ENCODE data around the gene DUOXA1. TPM values are rescaled to one million over a fixed set of nuclear protein-coding genes. Genes with fewer than 3 reads are reported as not detected.

DUOXA1 gene
- polyA plus RNA-seq, 6 donors from 2014 or later, result not detected

DNA sequence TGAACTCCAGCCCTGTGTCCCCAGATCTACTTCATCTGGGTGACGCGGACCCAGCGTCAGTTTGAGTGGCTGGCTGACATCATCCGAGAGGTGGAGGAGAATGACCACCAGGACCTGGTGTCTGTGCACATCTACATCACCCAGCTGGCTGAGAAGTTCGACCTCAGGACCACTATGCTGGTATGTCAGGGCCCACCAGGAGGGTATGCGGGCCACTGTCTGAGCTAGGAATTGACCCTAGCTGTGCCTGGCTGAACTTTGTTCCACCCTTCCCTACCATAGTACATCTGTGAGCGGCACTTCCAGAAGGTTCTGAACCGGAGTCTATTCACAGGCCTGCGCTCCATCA is 33.8 kb upstream of the DUOXA1 start:
- Mint-ChIP-seq H3K9me3 (no peaks in the 10 kb centered on the region), H3K4me1 (peaks cover 29 to 49% (median 31%) of the 10 kb centered on the region in 3 donors), H3K27ac (peak overlapping the region in 1 of 6 donors; percentile 62), H3K27me3 (no peaks in the 10 kb centered on the region), H3K4me3 (peak overlapping the region in 1 of 8 donors; percentile 44), H3K36me3 (no peaks in the 10 kb centered on the region)
- DNase-seq, result no peak
- no peak for ATAC-seq (ENCODE audit: low read depth in 2 of 2)

DNA sequence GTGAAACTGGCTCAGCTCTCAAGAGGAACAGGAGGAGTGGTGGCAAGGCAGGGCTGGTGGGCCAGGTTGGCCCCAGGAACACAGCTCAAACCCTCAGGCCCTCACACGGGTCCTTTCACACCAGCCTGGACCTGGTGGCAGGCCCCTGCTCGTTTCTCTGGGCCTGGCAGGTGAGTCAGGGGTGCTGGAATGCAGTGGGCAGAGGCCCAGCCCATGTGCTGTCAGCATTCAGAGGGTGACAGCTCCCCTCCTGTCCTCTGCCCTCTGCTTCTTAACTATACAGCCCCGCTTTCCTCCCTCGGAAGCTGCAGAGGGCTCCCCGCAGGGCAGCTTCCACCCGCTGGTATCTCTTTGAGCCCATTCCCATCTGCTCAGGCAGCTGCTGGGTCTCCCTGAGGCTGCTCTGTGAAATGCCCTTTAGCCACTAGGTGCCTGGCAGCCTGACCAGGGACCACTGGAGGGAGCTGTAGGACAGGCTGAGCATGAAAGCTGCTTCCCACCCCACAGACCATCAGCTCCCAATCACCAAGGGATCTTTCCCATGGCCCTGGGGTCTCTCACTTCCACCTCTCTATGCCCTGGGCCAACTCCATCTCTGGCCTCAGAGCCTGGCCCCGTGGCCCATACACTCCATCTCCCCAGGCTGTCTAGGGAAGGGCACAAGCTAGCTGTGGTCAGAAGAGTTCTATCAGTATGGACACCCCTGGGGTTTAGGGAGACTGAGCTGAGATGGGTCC is 33.3 kb upstream of the DUOXA1 start:
- Mint-ChIP-seq H3K4me3 (peak overlapping the region in 2 of 8 donors; percentile 44 to 56), H3K27ac (peak overlapping the region in 3 of 6 donors; percentile 41 to 89 (median 83)), H3K27me3 (no peaks in the 10 kb centered on the region), H3K9me3 (no peaks in the 10 kb centered on the region), H3K4me1 (peaks cover 29 to 45% (median 29%) of the 10 kb centered on the region in 3 donors), H3K36me3 (no peaks in the 10 kb centered on the region)
- peak; percentile 56 for DNase-seq
- ATAC-seq (ENCODE audit: low read depth in 2 of 2), result peak in 1 of 2 donors; percentile 13

DNA sequence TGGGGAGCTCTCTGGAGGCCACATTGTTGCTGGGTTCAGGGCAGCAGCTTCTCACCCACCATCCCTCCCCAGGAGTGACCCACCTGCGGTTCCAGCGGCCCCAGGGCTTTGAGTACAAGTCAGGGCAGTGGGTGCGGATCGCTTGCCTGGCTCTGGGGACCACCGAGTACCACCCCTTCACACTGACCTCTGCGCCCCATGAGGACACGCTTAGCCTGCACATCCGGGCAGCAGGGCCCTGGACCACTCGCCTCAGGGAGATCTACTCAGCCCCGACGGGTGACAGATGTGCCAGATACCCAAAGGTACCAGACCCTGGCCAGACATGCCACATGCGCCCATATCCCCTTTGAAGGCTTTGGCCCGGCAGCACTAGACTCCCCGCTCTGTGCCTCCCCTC is 32.0 kb upstream of the DUOXA1 start:
- Mint-ChIP-seq H3K9me3 (no peaks in the 10 kb centered on the region), H3K4me3 (no peak overlapping the region), H3K36me3 (no peaks in the 10 kb centered on the region), H3K4me1 (peaks cover 27 to 40% (median 29%) of the 10 kb centered on the region in 3 donors), H3K27ac (no peak overlapping the region), H3K27me3 (no peaks in the 10 kb centered on the region)
- ATAC-seq (ENCODE audit: low read depth in 2 of 2) (no peak), DNase-seq (no peak)

DNA sequence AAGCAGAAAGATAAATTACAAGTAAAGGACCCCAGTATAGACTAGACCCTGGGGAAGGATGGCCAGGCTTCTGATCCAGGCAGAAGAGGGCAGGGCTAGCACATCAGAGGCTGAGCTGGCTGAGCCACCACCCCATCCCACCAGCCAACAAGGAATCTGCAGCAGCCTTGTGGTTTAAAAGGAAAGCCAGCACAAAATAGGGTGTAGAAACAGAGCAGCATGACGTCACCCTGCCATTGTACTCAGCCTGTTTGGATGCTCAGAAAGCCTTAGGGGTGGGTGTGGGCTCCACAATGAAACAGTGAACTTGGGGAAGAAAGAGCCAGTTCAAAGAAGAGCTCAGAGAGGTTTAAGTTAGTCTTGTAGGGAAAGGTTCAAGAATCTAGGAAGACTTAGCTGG is 28.3 kb upstream of the DUOXA1 start:
- Mint-ChIP-seq H3K27ac (peak overlapping the region in 1 of 6 donors; percentile 8), H3K9me3 (no peaks in the 10 kb centered on the region), H3K4me1 (peaks cover 5 to 19% (median 13%) of the 10 kb centered on the region in 3 donors), H3K27me3 (no peaks in the 10 kb centered on the region), H3K4me3 (no peak overlapping the region), H3K36me3 (no peaks in the 10 kb centered on the region)
- no peak for DNase-seq
- ATAC-seq (ENCODE audit: low read depth in 2 of 2), result no peak

DNA sequence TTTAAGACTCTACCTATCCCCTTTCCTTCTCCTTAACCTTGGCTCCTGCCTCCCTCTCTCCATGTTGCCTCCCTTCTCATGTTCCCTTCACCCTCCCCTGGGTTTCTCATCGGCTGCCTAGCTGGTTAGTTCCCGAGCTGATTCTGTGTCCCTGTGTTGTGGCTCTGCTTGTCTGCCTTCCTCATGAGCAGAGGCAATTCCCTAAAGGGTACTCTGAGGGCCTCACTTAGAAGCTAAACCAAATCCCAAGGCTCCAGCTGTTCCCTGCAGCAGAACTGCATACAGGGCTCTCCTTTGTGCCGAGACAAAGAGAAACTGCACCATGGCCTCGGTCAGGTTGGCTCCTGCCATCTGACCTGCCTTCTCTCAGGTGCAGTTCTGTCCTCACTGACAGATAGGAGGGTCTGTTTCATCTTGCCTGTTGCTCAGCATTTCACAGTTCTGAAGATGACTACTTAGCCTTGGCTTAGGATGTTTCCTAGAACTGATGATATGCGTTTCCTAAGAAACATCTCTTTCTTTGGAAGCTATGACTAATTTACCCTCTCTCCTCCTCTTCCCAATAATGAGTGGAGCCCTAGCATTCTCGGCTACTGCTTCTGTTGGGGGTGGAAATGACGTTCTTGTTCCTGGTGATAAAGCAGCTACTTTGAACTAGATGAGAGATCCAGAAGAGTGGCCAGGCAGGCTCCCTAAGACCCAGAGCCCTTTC is 27.2 kb upstream of the DUOXA1 start:
- H3K27ac Mint-ChIP-seq, result peak overlapping the region in 1 of 6 donors; percentile 89

DNA sequence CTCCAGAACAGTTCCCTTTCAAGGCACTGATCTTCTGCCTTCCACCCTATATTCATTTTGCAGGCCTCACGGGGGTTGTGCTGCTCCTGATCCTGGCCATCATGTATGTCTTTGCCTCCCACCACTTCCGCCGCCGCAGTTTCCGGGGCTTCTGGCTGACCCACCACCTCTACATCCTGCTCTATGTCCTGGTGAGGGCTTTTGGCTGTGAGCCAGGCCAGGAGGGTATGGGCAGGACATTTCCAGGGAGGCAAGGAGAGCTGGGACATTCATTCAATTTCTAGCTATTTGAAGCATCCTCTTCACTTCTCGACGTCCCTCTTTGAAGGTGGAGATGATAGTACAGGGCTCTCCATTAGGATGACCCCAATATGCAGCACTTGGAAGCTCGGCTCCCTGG is 26.1 kb upstream of the DUOXA1 start:
- Mint-ChIP-seq H3K9me3 (no peaks in the 10 kb centered on the region), H3K27ac (no peak overlapping the region), H3K4me1 (peaks cover 0 to 16% (median 9%) of the 10 kb centered on the region in 3 donors), H3K27me3 (no peaks in the 10 kb centered on the region), H3K36me3 (peaks cover 0 to 7% of the 10 kb centered on the region in 2 donors), H3K4me3 (peak overlapping the region in 1 of 8 donors; percentile 4)
- ATAC-seq (ENCODE audit: low read depth in 2 of 2) (no peak), DNase-seq (no peak)

More for the DNA sequence above, 27.2 kb upstream of the DUOXA1 start:
- peaks cover 0 to 7% of the 10 kb centered on the region in 2 donors for H3K36me3 Mint-ChIP-seq
- H3K4me1 Mint-ChIP-seq, result peaks cover under 1 to 17% (median 9%) of the 10 kb centered on the region in 3 donors
- H3K27me3 Mint-ChIP-seq, result no peaks in the 10 kb centered on the region
- ATAC-seq (ENCODE audit: low read depth in 2 of 2) (no peak), DNase-seq (no peak)
- H3K9me3 Mint-ChIP-seq, result no peaks in the 10 kb centered on the region
- H3K4me3 Mint-ChIP-seq, result no peak overlapping the region

DNA sequence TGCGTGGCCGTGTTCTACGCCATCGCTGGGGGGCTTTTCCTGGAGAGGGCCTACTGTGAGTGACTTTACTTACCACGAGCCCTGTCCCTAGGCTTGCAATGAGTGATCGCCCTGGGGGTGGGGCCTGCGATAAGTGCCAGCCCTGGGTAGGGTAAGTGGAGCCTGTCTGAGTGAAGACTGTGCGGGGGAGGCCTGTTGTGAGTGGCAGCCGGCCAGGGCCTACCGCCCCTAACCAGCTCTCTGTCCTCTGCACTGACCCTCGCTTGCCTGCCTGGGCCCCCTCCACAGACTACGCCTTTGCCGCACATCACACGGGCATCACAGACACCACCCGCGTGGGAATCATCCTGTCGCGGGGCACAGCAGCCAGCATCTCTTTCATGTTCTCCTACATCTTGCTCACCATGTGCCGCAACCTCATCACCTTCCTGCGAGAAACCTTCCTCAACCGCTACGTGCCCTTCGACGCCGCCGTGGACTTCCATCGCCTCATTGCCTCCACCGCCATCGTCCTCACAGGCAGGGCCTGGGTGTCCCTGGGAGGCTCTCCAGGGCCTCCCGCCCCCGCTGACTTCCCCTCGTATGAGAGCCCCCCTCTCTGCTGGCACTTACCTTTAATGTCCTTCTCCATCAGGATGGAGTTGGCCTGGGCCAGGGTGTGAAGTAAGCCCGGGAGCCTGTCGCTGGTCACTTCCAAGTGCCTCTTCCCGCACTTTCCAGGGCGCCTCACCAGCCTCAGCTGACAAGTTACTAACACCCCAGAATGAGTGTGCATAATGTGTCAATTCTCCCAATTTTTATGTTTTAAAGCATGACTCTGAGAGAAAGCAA is 22.5 kb upstream of the DUOXA1 start:
- DNase-seq (no peak), ATAC-seq (ENCODE audit: low read depth in 2 of 2) (no peak)
- Mint-ChIP-seq H3K4me3 (peak overlapping the region in 1 of 8 donors; percentile 83), H3K4me1 (peaks cover 0 to 6% (median 0%) of the 10 kb centered on the region in 3 donors), H3K27me3 (no peaks in the 10 kb centered on the region), H3K9me3 (no peaks in the 10 kb centered on the region), H3K27ac (peak overlapping the region in 1 of 6 donors; percentile 81), H3K36me3 (peaks cover 0 to 7% of the 10 kb centered on the region in 2 donors)

DNA sequence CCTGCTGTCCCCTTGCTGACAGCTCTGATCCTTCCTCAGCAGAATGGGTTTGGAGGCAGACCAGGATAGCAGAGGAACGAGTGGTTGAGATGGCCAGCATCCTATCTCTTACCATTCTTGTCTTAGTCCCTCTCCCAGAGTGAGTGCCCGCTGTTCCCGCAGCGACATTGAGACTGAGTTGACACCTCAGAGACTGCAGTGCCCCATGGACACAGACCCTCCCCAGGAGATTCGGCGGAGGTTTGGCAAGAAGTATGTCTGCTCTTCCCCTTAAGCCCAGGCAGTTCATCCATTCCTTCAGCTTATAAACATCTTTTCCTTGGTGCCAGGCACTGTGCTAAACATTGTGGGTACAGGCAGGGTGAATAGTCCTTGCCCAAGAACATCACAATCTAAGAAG is 21.3 kb upstream of the DUOXA1 start:
- no peak overlapping the region for H3K4me3 Mint-ChIP-seq
- H3K4me1 Mint-ChIP-seq, result peaks cover 0 to 6% (median 0%) of the 10 kb centered on the region in 3 donors
- H3K27ac Mint-ChIP-seq, result peak overlapping the region in 1 of 6 donors; percentile 9

DNA sequence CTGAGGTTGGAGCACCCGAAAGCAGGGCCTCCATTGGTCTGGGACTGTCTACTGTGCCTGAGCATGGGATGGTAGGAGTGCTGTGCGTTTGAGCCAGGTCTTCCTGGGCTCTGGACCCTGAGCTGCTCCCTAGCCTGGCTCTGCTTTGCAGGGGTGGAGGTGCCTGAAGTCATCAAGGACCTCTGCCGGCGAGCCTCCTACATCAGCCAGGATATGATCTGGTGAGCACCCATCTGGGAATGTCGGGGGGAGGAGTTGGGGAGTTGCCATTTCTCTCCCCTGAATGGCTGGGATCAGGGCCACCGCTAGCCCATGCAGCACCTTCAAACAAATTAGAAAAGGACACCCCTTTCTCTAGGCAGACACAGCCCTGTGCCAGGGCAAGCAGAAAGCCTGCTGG is 20.8 kb upstream of the DUOXA1 start:
- Mint-ChIP-seq H3K27ac (peak overlapping the region in 1 of 6 donors; percentile 15), H3K4me3 (no peak overlapping the region), H3K36me3 (peaks cover 0 to 7% of the 10 kb centered on the region in 2 donors), H3K27me3 (no peaks in the 10 kb centered on the region), H3K9me3 (no peaks in the 10 kb centered on the region), H3K4me1 (peaks cover 0 to 6% (median 0%) of the 10 kb centered on the region in 3 donors)
- DNase-seq (no peak), ATAC-seq (ENCODE audit: low read depth in 2 of 2) (no peak)

More for the DNA sequence above, 21.3 kb upstream of the DUOXA1 start:
- DNase-seq (no peak), ATAC-seq (ENCODE audit: low read depth in 2 of 2) (no peak)
- peaks cover 0 to 7% of the 10 kb centered on the region in 2 donors for H3K36me3 Mint-ChIP-seq
- no peaks in the 10 kb centered on the region for H3K27me3 Mint-ChIP-seq
- no peaks in the 10 kb centered on the region for H3K9me3 Mint-ChIP-seq

DNA sequence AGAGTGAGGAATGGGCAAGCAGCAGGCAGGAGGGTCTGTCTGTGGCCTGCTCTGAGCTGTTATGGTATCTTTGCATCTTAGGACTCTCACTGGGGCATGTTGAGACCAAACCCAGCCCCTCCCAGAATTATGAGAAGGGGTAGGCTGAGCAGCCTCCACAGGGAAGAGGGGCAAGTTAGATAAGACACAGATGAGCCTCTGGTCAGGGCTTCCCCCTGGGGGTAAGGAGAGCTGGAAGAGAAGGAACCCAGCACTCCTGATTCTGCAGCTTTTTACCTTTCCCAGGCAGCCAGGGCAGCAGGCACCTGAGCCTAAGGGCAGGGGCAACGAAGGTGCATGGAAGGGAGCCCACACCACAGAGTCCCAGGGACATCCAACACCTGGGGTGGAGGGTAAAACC is 19.4 kb upstream of the DUOXA1 start:
- DNase-seq, result no peak
- no peak for ATAC-seq (ENCODE audit: low read depth in 2 of 2)
- Mint-ChIP-seq H3K9me3 (no peaks in the 10 kb centered on the region), H3K27ac (no peak overlapping the region), H3K36me3 (peaks cover 0 to 7% of the 10 kb centered on the region in 2 donors), H3K4me1 (peaks cover 0 to 6% (median 0%) of the 10 kb centered on the region in 3 donors), H3K27me3 (no peaks in the 10 kb centered on the region), H3K4me3 (no peak overlapping the region)

DNA sequence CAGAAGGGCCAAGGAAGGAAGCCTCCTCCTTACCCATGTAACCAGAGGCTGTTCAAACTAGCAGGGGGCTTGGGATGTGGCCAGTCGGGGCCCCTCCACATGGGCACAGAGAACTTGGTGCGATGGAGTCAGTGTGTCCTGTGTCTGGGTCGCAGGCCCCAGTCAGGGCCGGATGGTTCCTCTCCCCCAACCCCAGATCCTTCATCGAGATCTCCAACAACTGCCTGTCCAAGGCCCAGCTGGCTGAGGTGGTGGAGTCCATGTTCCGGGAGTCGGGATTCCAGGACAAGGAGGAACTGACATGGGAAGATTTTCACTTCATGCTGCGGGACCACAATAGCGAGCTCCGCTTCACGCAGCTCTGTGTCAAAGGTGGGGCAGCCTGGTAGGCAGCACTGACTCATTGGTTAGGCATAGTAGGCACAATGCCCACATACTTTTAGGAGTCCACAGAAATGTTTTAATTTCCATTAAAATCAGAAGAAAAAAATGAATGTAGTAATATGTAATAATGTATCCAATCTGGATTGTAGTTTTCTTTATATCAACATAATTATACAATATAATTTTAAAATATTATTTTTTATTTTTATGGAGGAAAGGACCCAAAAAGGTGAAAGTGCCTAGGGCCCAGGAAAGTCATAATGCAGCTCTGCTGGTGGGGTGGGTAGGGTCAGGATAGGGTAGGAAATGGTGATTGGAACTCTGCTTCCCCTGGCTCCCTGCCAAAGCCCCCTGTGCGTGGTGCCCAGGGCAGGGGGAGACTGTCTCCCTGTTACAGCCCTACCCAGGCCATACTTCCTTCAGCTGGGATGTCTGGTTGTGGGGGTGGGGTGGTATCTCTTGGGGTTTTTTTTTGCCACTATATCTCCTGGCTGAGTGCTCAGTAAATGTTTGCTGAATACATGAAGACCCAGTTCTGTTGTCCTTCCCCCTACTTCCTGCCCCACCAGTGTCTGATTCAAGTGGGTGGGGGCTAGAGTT is 18.7 kb upstream of the DUOXA1 start:
- H3K36me3 Mint-ChIP-seq, result peaks cover 0 to 7% of the 10 kb centered on the region in 2 donors
- no peaks in the 10 kb centered on the region for H3K27me3 Mint-ChIP-seq
- H3K9me3 Mint-ChIP-seq, result no peaks in the 10 kb centered on the region
- DNase-seq (no peak), ATAC-seq (ENCODE audit: low read depth in 2 of 2) (no peak)
- H3K27ac Mint-ChIP-seq, result no peak overlapping the region
- no peak overlapping the region for H3K4me3 Mint-ChIP-seq
- H3K4me1 Mint-ChIP-seq, result peaks cover 0 to 6% (median 0%) of the 10 kb centered on the region in 3 donors

DNA sequence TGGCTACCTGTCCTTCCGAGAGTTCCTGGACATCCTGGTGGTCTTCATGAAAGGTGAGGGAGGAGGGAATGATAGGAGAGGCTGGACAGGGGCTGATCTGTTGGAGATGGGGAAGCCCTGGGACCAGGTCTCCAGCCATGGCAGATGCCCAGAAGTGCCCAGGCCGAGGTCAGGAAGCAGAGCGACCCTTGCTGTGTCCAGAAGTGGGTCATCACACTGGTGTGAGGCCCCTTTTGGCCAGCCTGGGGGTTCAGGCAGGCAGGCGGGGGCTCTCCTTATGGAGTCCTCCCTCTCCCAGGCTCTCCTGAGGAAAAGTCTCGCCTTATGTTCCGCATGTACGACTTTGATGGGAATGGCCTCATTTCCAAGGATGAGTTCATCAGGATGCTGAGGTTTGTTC is 17.9 kb upstream of the DUOXA1 start:
- Mint-ChIP-seq H3K36me3 (peaks cover 0 to 7% of the 10 kb centered on the region in 2 donors), H3K9me3 (no peaks in the 10 kb centered on the region), H3K27me3 (peaks cover 0 to 5% (median 0%) of the 10 kb centered on the region in 3 donors), H3K4me1 (peaks cover 0 to 6% (median 0%) of the 10 kb centered on the region in 3 donors), H3K27ac (no peak overlapping the region), H3K4me3 (no peak overlapping the region)
- ATAC-seq (ENCODE audit: low read depth in 2 of 2) (no peak), DNase-seq (no peak)
